Measurements from ENCODE around the gene IPCEF1. TPM values are rescaled to one million over a fixed set of nuclear protein-coding genes. Genes with fewer than 3 reads are reported as not detected.

Gene IPCEF1
- total and polyA plus RNA-seq, 2 of the 4 experiments (the other 2 are of a cell fraction), result under 0.01 to 0.03 TPM

GRCh38 chr6:154218787-154219186 lies 137.8 kb downstream of the IPCEF1 start:
- no peak overlapping the region for H3K18ac ChIP-seq (ENCODE audit: low read depth, low read length)
- no peak overlapping the region for H2AK9ac ChIP-seq (replicated peaks; ENCODE audit: low read depth, low read length, poor library complexity)
- ChIA-PET POLR2A (ENCODE audit: unreplicated experiment) (no interaction called here), CTCF (no interaction called here)
- intact Hi-C loops (cut with micrococcal nuclease) (no loop called here), in situ Hi-C loops (cut with MboI; ENCODE audit: low sequenced_read_pairs) (no loop called here), dilution Hi-C loops (cut with HindIII; ENCODE audit: low sequenced_read_pairs, unreplicated experiment) (no loop called here)
- no peak overlapping the region for H2BK120ac ChIP-seq (ENCODE audit: low read depth, low read length)
- no peak overlapping the region for H2BK15ac ChIP-seq (ENCODE audit: low read depth, low read length)
- TF ChIP-seq USF2 (IDR thresholded peaks at IDR 0.05; ENCODE audit: low read depth, low read length), result no peak
- TF ChIP-seq MAZ (IDR thresholded peaks at IDR 0.05; ENCODE audit: borderline replicate concordance, low read depth, low read length), result no peak
- TF ChIP-seq MAFK (IDR thresholded peaks at IDR 0.05; ENCODE audit: low read depth, low read length), result no peak
- TF ChIP-seq POLR2A (IDR thresholded peaks at IDR 0.05; ENCODE audit: low read depth, low read length), result no peak
- H3K9ac ChIP-seq (ENCODE audit: low read depth, low read length), result no peak overlapping the region
- H3K36me3 ChIP-seq (ENCODE audit: control insufficient read depth, insufficient read depth, low read length), result no peaks in the 10 kb centered on the region
- DNase-seq, result no peak
- H4K8ac ChIP-seq (ENCODE audit: low read depth in 2 of 2, low read length in 2 of 2), result no peak overlapping the region
- no peak overlapping the region for H2BK5ac ChIP-seq (ENCODE audit: low read depth, low read length, poor library complexity, severe bottlenecking)
- no peak for ATAC-seq (ENCODE audit: low read depth)
- H3K27ac ChIP-seq (ENCODE audit: insufficient read depth, low read length), result no peak overlapping the region
- H2AFZ ChIP-seq (replicated peaks; ENCODE audit: low read length, poor library complexity), result no peak overlapping the region
- no peaks in the 10 kb centered on the region for H3K9me1 ChIP-seq (ENCODE audit: insufficient read depth, low read length)
- no peak overlapping the region for H3K14ac ChIP-seq (replicated peaks; ENCODE audit: low read depth, low read length)
- H4K5ac ChIP-seq (ENCODE audit: low read depth, low read length), result no peak overlapping the region
- no TSS peak for BruUV-seq (replicated peaks)
- no CpG with 5 or more reads among the region's 6 CpGs for WGBS, 2 experiments (ENCODE audit: extremely low coverage in 2 of 2, insufficient read length in 1 of 2)
- H3K4me2 ChIP-seq (ENCODE audit: low read depth, low read length), result no peak overlapping the region
- no peak overlapping the region for H3K56ac ChIP-seq (ENCODE audit: extremely low read depth, insufficient read depth, low read length)
- no peaks in the 10 kb centered on the region for H3K9me3 ChIP-seq (ENCODE audit: control insufficient read depth, insufficient read depth, low read length)
- no peak overlapping the region for H3K23ac ChIP-seq (ENCODE audit: low read depth, low read length)
- H4K20me1 ChIP-seq (ENCODE audit: insufficient read depth, low read length), result no peaks in the 10 kb centered on the region
- H4K91ac ChIP-seq (ENCODE audit: insufficient read depth, low read depth, low read length), result no peak overlapping the region
- no peak overlapping the region for H2AK5ac ChIP-seq (ENCODE audit: low read depth, low read length)
- H3K4ac ChIP-seq (ENCODE audit: low read depth, low read length), result no peak overlapping the region
- peaks cover 5% of the 10 kb centered on the region; the same call in 1 of the 2 replicates for H3K27me3 ChIP-seq (ENCODE audit: control insufficient read depth, insufficient read depth, low read length)
- no peaks in the 10 kb centered on the region for H3K4me1 ChIP-seq (ENCODE audit: control insufficient read depth, insufficient read depth, low read length)
- no peak overlapping the region for H2BK20ac ChIP-seq (ENCODE audit: low read depth, low read length)
- H3K79me1 ChIP-seq (ENCODE audit: low read depth in 1 of 2, low read length in 2 of 2), result no peaks in the 10 kb centered on the region
- no peak overlapping the region for H3K4me3 ChIP-seq (ENCODE audit: insufficient read depth, low read depth, low read length)
